ENCODE measurements around the gene FAM90A1. TPM values are rescaled to one million over a fixed set of nuclear protein-coding genes. Genes with fewer than 3 reads are reported as not detected.
"Not testable (repeated sequence)": the region's sequence is repeated elsewhere in the genome, so short reads cannot be mapped to it uniquely, and the experiment has no call there.

Gene FAM90A1, protein sequence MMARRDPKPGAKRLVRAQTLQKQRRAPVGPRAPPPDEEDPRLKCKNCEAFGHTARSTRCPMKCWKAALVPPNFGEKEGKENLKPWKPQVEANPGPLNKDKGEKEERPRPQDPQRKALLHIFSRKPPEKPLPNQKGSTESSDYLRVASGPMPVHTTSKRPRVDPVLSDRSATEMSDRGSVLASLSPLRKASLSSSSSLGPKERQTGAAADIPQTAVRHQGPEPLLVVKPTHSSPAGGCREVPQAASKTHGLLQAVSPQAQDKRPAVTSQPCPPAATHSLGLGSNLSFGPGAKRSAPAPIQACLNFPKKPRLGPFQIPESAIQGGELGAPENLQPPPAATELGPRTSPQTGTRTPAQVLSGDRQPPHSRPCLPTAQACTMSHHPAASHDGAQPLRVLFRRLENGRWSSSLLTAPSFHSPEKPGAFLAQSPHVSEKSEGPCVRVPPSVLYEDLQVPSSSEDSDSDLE
- 0.17 and 0.34 TPM in 2 replicates for total RNA-seq
- 0.09 TPM for total RNA-seq (2013)
- polyA plus RNA-seq, result 0.25 and 0.27 TPM in 2 replicates
- polyA minus RNA-seq, result 0.21 and 0.26 TPM in 2 replicates

DNA sequence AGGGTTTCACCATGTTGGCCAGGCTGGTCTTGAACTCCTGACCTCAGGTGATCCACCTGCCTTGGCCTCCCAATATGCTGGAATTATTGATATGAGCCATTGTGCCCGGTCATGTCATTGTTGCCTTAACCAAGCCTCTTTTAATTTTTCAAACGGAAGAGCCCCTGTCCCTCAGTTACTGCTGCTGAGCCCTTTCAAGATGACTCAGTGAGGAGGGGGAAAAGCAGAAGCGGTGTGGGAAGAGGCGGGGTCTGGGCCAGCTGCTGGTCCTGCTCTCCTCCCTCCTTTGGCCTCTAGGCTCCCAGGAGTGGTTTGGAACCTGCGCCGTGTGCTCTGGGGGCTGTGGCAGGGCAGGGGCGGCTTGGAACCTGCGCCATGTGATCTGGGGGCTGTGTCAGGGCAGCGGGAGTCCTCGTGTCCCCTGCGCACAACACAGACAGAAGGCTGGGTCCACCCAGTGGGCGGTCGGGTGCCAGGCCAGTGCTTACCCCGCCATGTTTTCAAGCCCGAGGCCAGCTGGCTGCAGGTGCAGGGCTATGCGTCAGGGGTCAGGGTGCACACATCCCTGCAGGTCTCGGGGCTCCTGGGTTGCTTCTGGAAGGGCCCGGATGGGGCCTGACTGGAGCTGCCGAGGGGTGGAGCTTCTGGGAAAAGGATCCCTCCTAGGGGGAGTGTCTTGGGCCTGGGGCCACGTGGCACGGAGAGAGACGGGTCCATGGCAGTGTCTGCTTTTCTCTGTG lies at the start of gene FAM90A1:
Gene FAM90A1 (minus strand): TSS at position 627 of the 740 bp plus-strand sequence. CDS start 2,786 bp downstream, outside the sequence.
- Mint-ChIP-seq H3K27ac (peak within 1 kb of the TSS; percentile 20), H3K4me3 (peak within 1 kb of the TSS; percentile 74)
- ATAC-seq (ENCODE audit: low read depth); H3K27ac ChIP-seq (ENCODE audit: low read length in 2 of 2); CTCF ChIA-PET; H3K27me3 ChIP-seq (replicated peaks in 1 of 4; ENCODE audit: control extremely low read depth in 1 of 4, control insufficient read depth in 3 of 4, insufficient read depth in 4 of 4, low read length in 3 of 4); H3K9me3 Mint-ChIP-seq (ENCODE audit: insufficient read depth); intact Hi-C loops (cut with micrococcal nuclease); H3K36me3 ChIP-seq (replicated peaks in 1 of 2; ENCODE audit: control extremely low read depth in 1 of 2, control insufficient read depth in 1 of 2, extremely low read depth in 1 of 2, insufficient read depth in 2 of 2, low read length in 1 of 2); H3K79me2 ChIP-seq (ENCODE audit: control insufficient read depth, insufficient read depth, low read length); H3K27me3 Mint-ChIP-seq; H3K9me3 ChIP-seq (ENCODE audit: control extremely low read depth in 1 of 3, control insufficient read depth in 2 of 3, insufficient read depth in 1 of 3, low read length in 2 of 3); H3K4me1 Mint-ChIP-seq; DNase-seq; H4K20me1 ChIP-seq (ENCODE audit: control insufficient read depth, insufficient read depth, low read length, poor library complexity, severe bottlenecking); H3K4me1 ChIP-seq (ENCODE audit: control insufficient read depth in 2 of 2, insufficient read depth in 2 of 2, low read length in 2 of 2); POLR2A ChIA-PET: not testable (repeated sequence)
- Histone ChIP-seq H2AFZ (ENCODE audit: insufficient read depth, low read depth, low read length, poor library complexity, severe bottlenecking) (peak within 1 kb of the TSS; percentile 42), H3K4me2 (replicated peaks; ENCODE audit: low read depth, low read length, poor library complexity, severe bottlenecking) (peak within 1 kb of the TSS; percentile 49), H3K4me3 (ENCODE audit: control extremely low read depth in 1 of 5, extremely low read depth in 1 of 5, insufficient read depth in 1 of 5, low read depth in 2 of 5, low read length in 4 of 5) (peak within 1 kb of the TSS in 3 of 5 experiments; percentile 29 to 40 (median 40)), H3K9ac (ENCODE audit: low read length) (peak within 1 kb of the TSS; percentile 35)
- WGBS (ENCODE audit: insufficient coverage), result 44% methylated on average over 19 of the region's 22 CpGs

DNA sequence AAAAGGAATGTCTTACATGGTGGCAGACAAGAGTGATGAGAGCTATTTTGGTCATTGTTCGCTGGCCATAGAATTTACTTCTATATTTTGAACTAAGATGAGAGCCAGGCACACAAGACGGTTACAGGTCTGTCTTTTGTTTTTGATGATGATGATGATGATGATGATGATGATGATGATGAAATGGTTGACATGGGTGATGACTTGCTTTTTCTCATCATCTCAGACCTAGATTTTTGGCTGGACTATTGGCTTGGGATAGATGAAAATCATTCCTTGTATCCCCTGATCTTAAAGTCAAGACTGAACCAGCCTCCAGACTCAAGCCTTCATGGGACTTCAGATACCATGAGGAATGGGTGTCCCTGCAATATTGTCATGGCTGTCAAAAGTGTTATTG lies 49.0 kb upstream of the FAM90A1 start:
- WGBS (ENCODE audit: insufficient coverage), result no CpG with 5 or more reads among the region's 2 CpGs
- H3K9me3 Mint-ChIP-seq (ENCODE audit: insufficient read depth); H3K4me3 Mint-ChIP-seq: not testable (repeated sequence)

GRCh38 chr12:8266706-8267105 lies 39.3 kb upstream of the FAM90A1 start:
- H4K20me1 ChIP-seq (ENCODE audit: control insufficient read depth, insufficient read depth, low read length, poor library complexity, severe bottlenecking); H3K4me1 ChIP-seq (ENCODE audit: control insufficient read depth in 2 of 2, insufficient read depth in 2 of 2, low read length in 2 of 2); H3K4me1 Mint-ChIP-seq; H2AFZ ChIP-seq (ENCODE audit: insufficient read depth, low read depth, low read length, poor library complexity, severe bottlenecking); H3K27me3 Mint-ChIP-seq; CTCF ChIA-PET; DNase-seq; H3K9ac ChIP-seq (ENCODE audit: low read length); H3K27me3 ChIP-seq (replicated peaks in 1 of 4; ENCODE audit: control extremely low read depth in 1 of 4, control insufficient read depth in 3 of 4, insufficient read depth in 4 of 4, low read length in 3 of 4); H3K36me3 ChIP-seq (replicated peaks in 1 of 2; ENCODE audit: control extremely low read depth in 1 of 2, control insufficient read depth in 1 of 2, extremely low read depth in 1 of 2, insufficient read depth in 2 of 2, low read length in 1 of 2); H3K79me2 ChIP-seq (ENCODE audit: control insufficient read depth, insufficient read depth, low read length); H3K4me3 Mint-ChIP-seq; H3K9me3 ChIP-seq (ENCODE audit: control extremely low read depth in 1 of 3, control insufficient read depth in 2 of 3, insufficient read depth in 1 of 3, low read length in 2 of 3); H3K9me3 Mint-ChIP-seq (ENCODE audit: insufficient read depth); POLR2A ChIA-PET; H3K27ac ChIP-seq (ENCODE audit: low read length in 2 of 2); H3K4me3 ChIP-seq (ENCODE audit: control extremely low read depth in 1 of 5, extremely low read depth in 1 of 5, insufficient read depth in 1 of 5, low read depth in 2 of 5, low read length in 4 of 5); H3K27ac Mint-ChIP-seq; ATAC-seq (ENCODE audit: low read depth); H3K4me2 ChIP-seq (replicated peaks; ENCODE audit: low read depth, low read length, poor library complexity, severe bottlenecking); intact Hi-C loops (cut with micrococcal nuclease): not testable (repeated sequence)
- 67% methylated on average over 4 of the region's 4 CpGs for WGBS (ENCODE audit: insufficient coverage)

More for the DNA sequence above, 49.0 kb upstream of the FAM90A1 start:
- ATAC-seq (ENCODE audit: low read depth); H3K9ac ChIP-seq (ENCODE audit: low read length); CTCF ChIA-PET; DNase-seq; H3K4me1 ChIP-seq (ENCODE audit: control insufficient read depth in 2 of 2, insufficient read depth in 2 of 2, low read length in 2 of 2); H3K36me3 ChIP-seq (replicated peaks in 1 of 2; ENCODE audit: control extremely low read depth in 1 of 2, control insufficient read depth in 1 of 2, extremely low read depth in 1 of 2, insufficient read depth in 2 of 2, low read length in 1 of 2); H3K27ac ChIP-seq (ENCODE audit: low read length in 2 of 2); H3K9me3 ChIP-seq (ENCODE audit: control extremely low read depth in 1 of 3, control insufficient read depth in 2 of 3, insufficient read depth in 1 of 3, low read length in 2 of 3); H3K27me3 ChIP-seq (replicated peaks in 1 of 4; ENCODE audit: control extremely low read depth in 1 of 4, control insufficient read depth in 3 of 4, insufficient read depth in 4 of 4, low read length in 3 of 4); intact Hi-C loops (cut with micrococcal nuclease); H3K79me2 ChIP-seq (ENCODE audit: control insufficient read depth, insufficient read depth, low read length); POLR2A ChIA-PET; H3K4me2 ChIP-seq (replicated peaks; ENCODE audit: low read depth, low read length, poor library complexity, severe bottlenecking); H4K20me1 ChIP-seq (ENCODE audit: control insufficient read depth, insufficient read depth, low read length, poor library complexity, severe bottlenecking); H2AFZ ChIP-seq (ENCODE audit: insufficient read depth, low read depth, low read length, poor library complexity, severe bottlenecking); H3K4me3 ChIP-seq (ENCODE audit: control extremely low read depth in 1 of 5, extremely low read depth in 1 of 5, insufficient read depth in 1 of 5, low read depth in 2 of 5, low read length in 4 of 5); H3K27ac Mint-ChIP-seq; H3K4me1 Mint-ChIP-seq: not testable (repeated sequence)
- H3K27me3 Mint-ChIP-seq, result peaks cover 15% of the 10 kb centered on the region

Data from B cell (primary cell).